HG03378 (cell line): ENCODE data around the gene GINS3.

Experiments used
- ATAC-seq: cut with Tn5 transposase; IDR thresholded peaks from one replicate; pipeline ENCODE4 v1.9.1; 2021; ENCODE audit warnings: mild to moderate bottlenecking, moderate library complexity; ENCODE audit not compliant: unreplicated experiment

GINS3 gene

GRCh38 chr16:58421529-58421928 lies 29.3 kb downstream of the GINS3 start:
- no peak for ATAC-seq

DNA sequence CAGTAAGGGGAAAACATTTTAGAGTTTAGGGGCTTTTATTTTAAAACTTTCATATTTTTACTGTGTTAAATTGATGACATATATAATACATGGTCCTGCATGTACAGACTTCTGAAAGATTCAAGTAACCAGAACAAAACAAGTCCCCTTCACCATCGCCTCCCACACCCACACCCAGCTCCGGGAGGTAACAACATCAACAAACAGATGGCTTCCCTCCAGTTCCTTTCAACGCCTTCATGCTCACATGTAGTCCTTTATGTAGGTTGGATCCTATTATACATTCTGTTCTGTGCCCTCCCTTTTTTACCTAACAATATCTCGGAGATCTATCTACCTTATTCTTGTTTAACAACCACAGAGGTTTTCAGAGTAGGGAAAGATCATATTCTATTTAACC lies 30.5 kb downstream of the GINS3 start:
- no peak for ATAC-seq

DNA sequence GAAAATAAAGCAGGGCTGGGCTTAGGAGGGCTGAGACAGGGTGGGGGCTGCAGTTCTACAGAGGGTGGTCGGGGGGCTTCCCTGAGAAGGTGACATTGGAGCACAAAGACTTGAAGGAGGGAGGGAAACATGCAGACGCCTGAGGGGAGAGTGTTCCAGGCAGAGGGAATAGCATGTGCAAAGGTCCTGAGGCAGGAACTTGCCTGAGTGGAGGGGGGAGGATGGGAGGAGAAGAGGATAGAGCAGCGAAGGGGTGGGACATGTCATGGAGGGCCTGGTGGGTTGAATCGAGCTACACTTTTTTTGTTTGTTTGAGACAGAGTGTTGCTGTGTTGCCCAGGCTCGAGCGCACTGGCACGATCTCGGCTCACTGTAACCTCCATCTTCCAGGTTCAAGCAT lies 33.0 kb downstream of the GINS3 start:
- no peak for ATAC-seq

DNA sequence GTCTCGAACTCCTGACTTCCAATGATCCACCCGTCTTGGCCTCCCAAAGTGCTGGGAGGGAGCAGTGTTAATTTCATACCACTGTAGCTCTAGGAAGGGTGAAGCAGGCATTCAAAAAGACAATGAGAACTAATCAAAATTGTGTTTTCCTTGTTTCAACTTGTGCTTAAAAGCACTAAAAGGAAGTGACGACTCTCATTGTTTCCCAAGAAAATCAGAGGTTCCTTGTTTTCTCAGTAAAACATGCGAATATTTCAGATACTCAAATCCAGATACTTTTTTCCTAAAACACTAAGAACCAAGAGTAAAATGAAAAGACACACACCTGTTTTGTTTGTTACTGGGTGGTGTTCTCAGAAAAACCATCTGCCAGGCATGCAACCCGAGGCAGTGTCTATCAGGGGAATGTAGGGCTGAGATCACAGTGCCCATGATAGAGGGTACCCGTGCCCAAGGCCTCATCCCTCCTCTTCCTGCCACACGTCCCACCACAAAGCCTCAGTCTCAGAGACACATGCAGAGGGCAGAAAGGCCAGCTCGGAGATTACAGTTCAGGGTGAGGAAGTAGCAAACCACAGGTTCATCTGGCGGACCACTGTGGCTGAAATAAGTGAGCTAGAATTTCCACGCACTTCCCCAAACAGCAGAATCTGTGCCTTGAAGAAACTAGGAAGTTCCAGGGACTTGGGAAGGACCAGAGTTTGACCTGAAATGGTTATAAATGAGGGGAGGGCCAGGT lies 33.7 kb downstream of the GINS3 start:
- peak; percentile 86 for ATAC-seq

GRCh38 chr16:58426966-58427365 lies 34.7 kb downstream of the GINS3 start:
- no peak for ATAC-seq

DNA sequence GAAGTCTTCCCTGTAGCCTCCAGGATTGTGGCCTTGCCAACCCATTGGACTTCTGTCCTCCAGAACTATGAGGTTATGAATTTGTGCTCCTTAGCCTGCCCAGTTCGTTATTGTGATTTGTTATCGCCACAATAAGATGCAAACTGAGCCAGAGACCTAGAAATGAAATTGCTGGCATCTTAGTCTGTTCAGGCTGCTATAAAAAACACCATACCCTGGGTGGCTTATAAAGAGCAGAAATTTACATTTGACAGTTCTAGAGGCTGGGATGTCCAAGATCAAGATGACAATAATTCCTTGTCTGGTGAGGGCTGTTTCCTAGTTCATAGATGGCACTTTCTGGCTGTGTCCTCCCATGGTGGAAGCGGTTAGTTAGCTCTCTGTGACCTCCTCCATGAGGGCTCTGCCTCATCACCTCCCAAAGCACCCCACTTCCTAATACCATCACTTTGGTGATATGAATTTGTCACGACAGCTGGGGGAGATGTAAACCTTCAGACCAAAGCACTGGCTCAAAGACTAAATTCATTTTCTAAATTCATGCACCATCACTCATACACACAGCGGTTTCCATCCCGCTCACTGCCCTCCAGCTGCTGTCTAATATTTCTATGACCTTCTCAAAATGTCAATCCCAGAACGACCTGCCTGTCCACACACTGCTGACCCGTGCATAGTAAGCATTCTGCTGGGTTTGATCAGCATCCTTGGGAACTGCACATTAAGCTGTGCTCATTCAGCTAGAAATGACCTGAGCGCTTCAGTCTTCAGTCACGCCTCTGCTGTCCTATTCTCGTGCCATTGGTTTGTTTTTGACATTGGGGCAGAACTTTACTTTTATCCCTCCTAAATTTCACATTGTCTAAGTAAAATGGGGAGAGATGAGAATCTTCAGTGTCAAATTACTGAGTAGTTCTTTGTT lies 36.6 kb downstream of the GINS3 start:
- no peak for ATAC-seq

DNA sequence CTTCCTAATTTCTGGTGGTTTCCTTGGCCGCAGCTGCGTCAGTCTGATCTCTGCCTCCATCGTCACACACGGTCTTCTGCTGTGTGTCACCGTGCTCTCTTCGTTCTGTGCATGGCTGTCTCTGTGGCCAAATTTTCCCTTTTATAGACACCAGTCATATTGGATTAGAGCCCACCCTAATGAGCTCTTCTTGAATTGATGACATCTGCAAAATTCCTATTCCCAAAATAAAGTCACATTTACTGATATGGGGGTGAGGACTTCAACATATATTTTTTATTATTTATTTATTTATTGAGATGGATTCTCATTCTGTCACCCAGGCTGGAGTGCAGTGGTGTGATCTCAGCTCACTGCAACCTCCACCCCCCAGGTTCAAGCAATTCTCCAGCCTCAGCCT lies 38.4 kb downstream of the GINS3 start:
- ATAC-seq = no peak

- no peak for ATAC-seq
These were observed 41.3 kb downstream of the GINS3 start for GRCh38 chr16:58433569-58433951.

GRCh38 chr16:58435779-58436178 lies 43.5 kb downstream of the GINS3 start:
- no peak for ATAC-seq

DNA sequence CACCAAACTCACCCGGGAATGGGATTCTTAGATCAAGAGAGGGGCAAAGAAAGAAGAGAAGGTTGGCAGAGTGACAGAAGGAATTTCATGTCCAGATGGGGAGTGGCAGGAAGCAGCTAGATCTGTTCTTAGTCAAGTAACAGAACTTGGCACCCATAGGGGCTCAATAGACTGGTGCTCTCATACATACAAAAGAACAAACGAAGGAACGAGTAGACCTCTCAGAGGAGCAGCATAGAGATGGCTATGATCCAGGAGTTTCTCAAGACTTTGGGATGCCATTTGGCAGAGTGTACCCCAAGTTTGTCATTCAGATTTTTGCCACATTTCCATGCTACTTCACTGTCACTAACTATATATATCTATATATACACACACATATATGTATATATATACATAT lies 47.9 kb downstream of the GINS3 start:
- no peak for ATAC-seq

DNA sequence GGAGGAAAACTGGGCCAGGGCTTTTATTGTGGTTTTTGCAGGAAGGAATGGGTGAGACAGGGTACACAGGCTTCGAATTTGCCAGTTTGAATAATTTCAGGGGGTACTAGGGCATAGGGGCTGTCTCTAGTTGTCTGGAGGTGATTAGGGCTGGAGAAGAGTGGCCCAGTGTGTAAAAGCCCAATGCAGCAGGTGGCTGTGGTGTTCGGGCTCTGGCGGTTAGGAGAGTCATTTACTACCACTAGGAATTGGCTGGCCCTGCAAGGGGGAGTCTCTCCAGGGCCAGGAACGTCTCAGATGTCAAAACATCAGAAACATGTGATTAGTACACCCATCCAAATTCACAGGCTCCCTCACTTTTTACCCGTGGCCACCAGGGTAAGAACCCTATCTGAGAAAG lies 50.3 kb downstream of the GINS3 start:
- ATAC-seq = no peak

- ATAC-seq = no peak
These were observed 51.5 kb downstream of the GINS3 start for GRCh38 chr16:58443783-58444182.

GRCh38 chr16:58444265-58444664 lies 52.0 kb downstream of the GINS3 start:
- ATAC-seq = no peak

GRCh38 chr16:58448890-58449289 lies 56.6 kb downstream of the GINS3 start:
- no peak for ATAC-seq

- ATAC-seq = no peak
These were observed 57.0 kb downstream of the GINS3 start for GRCh38 chr16:58449306-58449705.

GRCh38 chr16:58449768-58450167 lies 57.5 kb downstream of the GINS3 start:
- no peak for ATAC-seq

GRCh38 chr16:58450590-58450989 lies 58.3 kb downstream of the GINS3 start:
- no peak for ATAC-seq

DNA sequence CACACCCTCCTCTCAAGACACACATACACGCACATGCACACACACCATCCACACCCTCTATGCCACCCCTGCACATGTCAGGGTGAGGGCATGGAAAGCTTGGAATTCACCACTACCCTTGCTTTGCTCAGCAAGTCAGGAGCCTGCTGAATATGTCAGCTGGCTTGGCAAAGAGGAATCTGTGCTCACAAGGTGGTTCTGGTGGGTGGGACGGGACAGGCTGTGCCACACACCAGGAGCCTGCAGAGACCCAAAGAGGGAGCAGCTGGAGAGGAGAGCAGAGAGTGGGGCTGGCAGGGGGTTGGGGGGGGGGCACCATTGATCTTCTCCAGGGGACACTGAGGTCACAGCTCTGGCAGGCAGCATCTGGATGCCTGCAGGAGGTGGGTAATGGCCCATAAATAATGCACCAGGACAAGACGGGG lies 59.0 kb downstream of the GINS3 start:
- ATAC-seq = no peak

- no peak for ATAC-seq
These were observed 59.7 kb downstream of the GINS3 start for GRCh38 chr16:58451945-58452401.

- no peak for ATAC-seq
These were observed 60.4 kb downstream of the GINS3 start for GRCh38 chr16:58452640-58453039.

- no peak for ATAC-seq
These were observed 61.9 kb downstream of the GINS3 start for GRCh38 chr16:58454178-58454577.

GRCh38 chr16:58454856-58455255 lies 62.6 kb downstream of the GINS3 start:
- no peak for ATAC-seq
